Measurements from ENCODE around the gene CDC42EP3.

CDC42EP3 gene

DNA sequence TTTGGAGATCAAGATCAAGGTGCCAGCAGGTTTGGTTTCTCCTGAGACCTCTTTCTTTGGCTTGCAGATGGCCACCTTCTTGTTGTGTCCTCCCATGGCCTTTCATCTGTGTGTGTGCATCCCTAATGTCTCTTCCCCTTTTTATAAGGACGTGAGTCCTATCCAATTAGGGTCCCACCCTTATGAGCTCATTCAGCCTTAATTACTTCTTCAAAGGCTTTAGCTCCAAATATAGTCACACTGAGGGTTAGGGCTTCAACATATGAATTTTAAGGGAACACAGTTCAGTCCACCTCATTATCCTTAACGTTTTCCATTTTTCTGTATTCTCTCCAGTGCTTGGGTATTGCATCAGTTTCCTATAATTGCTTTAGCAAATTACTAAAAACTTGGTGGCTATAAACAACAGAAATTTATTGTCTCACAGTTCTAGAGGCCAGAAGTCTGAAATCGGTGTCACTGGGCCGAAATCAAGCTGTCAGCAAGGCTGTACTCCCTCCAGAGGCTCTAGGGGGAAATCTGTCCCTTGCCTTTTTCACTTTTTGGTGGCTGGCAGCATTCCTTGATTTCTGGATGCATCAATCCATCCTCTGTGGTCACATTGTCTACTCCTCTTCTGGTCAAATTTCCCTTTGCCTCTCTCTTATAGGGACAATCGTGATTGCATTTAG, 34.1 kb downstream of the CDC42EP3 start:
- in situ Hi-C loops (cut with MboI; ENCODE audit: low sequenced_read_pairs), result no loop called here

DNA sequence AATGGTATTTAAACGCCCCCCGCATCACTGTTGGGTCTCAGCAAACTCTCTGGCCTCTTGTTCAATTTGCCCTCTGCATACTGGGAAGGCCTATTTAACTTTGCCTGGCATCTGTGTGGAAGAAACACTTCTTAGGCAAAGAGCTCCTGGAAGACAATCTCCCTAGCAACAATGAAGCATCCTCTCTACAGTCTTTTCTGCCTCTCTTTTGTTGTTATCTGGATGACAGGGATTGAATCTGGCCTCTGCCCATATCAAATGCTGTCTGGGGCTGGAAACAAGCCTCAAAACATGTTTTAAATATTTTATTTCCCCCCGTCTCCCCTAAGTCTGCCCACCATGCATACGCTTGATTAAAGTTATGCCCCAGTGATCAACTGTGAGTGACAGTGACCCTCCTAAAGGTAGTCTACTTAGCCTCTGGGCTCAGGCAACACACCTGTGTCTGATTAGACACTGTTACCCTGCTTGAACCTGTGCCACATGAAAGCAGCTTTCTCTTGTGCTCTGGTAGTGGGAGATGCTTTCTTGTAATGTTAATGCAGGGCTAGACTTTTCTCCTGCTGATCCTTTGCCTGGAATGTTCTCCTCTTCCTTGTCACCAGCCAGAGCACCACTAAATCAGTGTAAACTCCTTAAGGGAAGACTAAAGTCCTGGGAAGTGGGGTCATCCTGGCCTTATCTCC, 34.9 kb downstream of the CDC42EP3 start:
- in situ Hi-C loops (cut with MboI; ENCODE audit: low sequenced_read_pairs), result no loop called here

DNA sequence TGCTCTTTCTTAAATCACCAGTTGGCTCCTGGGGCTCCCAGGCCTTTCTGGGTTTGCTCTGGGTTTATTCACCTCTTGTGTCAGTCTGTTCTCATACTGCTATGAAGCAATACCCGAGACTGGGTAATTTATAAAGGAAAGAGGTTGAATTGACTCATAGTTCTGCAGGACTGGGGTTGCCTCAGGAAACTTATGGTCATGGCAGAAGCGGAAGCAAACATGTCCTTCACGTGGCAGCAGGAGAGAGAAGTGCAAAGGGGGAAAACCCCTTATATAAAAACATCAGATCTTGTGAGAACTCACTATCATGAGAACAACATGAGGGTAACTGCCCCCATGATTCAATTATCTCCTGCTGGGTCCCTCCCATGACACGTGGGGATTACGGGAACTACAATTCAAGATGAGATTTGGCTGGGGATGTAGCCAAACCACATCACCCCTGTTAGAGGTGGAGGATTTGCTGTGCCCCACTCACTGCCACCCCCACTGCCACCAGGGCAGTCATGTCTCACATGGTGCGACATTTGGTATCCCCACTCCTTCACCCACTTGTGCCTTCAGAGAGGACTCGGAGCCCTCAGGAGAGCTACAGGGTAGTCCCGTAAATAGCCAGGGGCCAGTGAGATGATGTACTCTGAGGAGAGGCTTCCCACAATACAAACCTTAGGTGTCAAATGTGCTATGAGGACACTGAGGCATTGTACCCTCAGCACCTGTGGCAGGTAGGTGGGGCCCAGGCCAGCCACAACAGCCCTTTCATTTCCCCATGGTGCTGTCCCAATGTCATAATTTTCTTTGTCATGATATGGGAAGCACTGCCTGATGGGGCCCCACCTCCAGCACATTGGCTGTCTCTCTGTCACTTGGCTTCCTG, 35.7 kb downstream of the CDC42EP3 start:
- in situ Hi-C loops (cut with MboI; ENCODE audit: low sequenced_read_pairs), result no loop called here

DNA sequence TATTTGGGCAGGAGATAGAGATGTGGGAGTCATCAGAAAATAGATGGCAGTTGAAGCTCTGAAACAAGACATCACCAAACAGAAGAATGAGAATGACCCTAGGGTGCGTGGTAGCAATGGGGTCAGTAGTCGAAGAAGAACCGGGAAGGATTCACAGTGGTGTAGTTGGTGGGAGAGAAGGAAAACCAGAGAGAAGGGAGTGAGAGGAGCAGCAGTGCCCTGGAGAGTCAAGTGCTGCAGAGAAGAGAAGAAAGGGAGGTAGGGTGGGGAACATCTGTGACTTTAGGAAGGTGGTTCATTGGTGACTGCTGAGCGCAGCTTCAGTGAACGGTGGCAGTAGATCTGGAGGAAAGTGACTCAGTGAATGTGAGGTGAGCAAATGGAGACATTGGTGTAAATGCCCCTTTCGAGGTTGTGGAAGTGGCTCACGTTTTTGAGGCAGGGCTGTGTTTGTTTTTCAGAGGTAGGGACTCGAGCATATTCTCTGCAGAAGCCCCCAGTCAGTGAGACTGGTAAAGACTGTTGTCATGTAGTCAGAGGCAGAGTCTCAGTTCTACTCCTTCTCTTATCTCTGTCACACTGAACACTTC, 36.4 kb downstream of the CDC42EP3 start:
- in situ Hi-C loops (cut with MboI; ENCODE audit: low sequenced_read_pairs), result no loop called here

DNA sequence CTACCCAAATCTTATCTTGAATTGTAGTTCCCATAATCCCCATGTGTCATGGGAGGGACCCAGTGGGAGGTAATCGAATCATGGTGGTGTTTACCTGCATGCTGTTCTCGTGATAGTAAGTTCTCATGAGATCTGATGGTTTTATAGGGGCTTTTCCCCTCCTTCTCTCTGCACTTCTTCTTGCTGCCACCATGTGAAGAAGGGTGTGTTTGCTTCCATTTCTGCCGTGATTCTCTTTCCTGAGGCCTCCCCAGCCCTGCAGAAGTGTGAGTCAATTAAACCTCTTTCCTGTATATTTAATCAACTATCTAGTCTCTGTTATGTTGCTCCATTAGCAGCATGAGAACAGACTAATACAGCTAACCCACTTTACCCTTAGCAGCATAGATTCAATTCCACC, 37.6 kb downstream of the CDC42EP3 start:
- in situ Hi-C loops (cut with MboI; ENCODE audit: low sequenced_read_pairs), result no loop called here

DNA sequence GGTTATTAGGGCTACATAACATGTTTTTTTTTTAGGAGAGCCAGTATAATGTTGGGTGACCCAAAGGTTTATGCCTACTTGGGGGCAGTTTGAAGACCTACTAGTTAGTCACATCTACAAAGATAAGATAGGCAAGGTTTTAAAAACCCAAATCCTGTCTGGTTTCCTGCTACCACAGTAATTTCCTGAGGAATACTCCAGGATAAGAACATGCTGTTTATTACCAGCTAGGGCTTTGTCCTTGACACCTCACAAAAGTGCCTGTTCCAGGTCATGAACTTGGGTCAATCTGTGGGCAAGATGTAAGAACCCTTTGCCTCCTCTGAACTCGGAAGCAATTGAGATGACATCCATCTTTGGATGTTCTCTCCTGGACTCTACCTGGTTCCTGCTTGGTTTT, 38.2 kb downstream of the CDC42EP3 start:
- in situ Hi-C loops (cut with MboI; ENCODE audit: low sequenced_read_pairs), result no loop called here

DNA sequence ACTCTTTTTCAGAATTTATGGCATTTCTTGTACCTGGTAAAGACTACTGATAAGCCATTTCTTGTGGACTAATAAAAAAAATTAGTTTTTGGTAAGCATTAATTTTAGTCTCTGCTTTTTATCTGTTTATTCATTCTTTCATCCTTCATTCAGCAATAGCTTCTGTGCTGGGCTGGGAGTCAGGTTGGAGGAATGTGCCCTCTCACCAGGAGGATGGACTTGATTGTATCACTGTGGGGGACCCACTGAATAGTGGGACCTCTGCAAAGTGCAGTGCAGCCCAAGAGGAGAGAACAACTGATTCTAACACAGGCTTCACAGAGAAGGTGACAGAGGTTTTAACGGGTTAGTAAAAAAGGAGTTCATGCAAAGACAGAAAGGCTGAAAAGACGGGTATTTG, 39.1 kb downstream of the CDC42EP3 start:
- in situ Hi-C loops (cut with MboI; ENCODE audit: low sequenced_read_pairs), result no loop called here

DNA sequence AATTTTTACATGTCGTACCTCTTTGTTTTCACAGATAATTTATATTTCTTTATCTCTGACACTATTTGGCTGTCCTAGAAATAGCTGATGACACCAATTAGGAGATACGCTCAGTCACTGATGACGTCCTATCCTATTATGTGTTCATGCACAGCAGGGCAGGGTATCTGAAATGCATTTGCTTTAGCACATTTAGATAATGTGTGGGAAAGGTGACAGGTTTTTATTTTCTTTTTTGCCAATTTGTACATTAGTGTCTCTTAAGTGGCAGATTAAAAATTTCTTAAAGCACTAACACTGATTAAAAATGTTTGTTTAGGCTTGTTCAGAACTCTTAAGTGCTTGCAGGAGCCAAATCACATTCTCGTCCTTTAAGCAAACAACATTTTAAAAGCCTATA, 39.7 kb downstream of the CDC42EP3 start:
- in situ Hi-C loops (cut with MboI; ENCODE audit: low sequenced_read_pairs), result no loop called here

DNA sequence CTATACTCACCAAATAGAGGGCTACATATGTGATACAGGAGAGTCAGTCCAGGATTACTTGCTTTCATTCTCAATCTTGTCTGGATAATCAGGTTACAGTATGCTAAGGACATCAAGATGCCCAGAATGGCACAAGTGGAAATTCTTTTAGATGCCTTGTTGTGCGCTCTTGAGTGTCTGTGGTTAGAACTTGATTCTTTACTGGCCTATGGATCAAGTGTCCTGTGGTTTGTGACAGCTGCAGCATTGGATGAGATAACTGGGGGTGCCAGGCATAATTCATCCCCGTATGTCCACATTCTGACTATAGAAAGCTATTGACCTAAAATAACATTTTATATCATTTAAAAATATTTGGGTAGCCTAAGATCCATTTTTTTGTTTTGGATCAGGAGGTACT, 40.1 kb downstream of the CDC42EP3 start:
- in situ Hi-C loops (cut with MboI; ENCODE audit: low sequenced_read_pairs), result no loop called here

DNA sequence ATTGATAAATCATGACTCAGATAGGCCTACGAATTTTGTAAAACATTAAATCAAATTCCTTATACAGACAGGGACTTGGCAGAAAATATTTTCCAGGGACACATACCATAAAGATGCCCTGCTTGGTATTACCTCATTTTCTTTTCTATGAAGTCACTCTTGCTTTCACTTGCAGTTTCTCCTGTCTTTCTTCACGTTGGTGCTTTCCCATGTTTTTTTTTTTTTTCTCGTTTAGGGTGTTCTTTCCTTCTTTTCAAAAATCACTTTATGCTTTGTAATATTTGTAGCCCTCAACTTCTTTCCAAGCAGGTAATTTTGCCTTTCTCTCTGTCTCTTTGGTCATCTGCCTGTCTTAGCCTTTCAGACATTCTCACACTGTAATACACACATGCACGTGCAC, 40.7 kb downstream of the CDC42EP3 start:
- in situ Hi-C loops (cut with MboI; ENCODE audit: low sequenced_read_pairs), result no loop called here

DNA sequence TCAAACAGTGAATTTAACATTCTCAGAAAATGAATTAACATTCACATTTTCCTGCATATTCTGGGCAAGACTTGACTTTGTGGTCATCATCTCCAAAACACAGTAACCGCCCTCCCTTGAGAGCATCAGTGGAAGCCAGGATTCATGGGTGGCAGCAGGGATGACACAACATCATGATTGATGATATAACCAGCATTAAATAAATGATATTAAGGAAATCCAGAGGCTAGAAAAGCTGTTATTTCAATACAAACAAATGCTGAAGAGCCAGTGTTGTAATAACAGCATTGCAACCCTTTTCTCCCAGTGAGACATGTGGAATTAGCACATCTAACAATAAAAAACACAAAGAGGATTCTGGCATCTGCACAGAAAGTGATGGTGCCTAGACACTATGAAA, 41.1 kb downstream of the CDC42EP3 start:
- in situ Hi-C loops (cut with MboI; ENCODE audit: low sequenced_read_pairs), result no loop called here

DNA sequence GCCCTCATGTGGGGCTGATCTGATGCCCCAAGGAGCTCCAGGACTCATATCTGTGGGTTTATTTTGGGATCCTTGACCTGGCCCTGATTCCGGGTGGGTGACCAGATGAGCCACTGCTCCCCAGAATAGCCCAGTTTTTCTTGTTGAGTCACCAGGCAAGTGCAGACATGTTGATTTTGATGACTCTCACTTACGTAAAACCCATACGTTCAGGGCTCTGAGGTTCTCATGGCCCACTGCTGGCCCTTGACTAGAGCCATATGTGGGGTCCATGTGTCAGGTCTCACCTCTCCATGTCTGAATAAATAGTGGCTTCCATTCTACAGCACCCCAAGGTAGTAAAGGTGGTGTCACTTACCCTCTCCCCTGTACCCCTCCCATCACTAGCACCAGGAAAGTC, 41.9 kb downstream of the CDC42EP3 start:
- in situ Hi-C loops (cut with MboI; ENCODE audit: low sequenced_read_pairs), result no loop called here

DNA sequence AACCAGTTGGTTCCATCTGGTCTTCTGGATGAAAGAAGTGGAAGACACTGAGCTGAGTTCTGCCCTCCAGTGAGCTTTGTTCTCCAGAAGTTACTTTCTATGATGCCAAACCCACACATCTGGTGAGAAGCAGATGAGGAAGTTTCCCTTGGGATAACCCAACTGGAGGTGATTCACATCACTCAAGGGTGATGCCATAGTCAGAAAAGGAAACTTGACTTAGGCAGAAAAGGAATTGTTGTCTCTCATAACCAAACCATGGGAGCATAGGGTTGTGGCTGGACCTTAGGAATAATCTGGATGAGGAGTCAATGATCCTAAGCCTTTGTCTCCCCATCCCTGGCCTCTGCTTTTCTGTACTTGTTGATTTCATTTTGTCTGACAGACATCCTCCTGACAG, 43.7 kb downstream of the CDC42EP3 start:
- in situ Hi-C loops (cut with MboI; ENCODE audit: low sequenced_read_pairs), result no loop called here

DNA sequence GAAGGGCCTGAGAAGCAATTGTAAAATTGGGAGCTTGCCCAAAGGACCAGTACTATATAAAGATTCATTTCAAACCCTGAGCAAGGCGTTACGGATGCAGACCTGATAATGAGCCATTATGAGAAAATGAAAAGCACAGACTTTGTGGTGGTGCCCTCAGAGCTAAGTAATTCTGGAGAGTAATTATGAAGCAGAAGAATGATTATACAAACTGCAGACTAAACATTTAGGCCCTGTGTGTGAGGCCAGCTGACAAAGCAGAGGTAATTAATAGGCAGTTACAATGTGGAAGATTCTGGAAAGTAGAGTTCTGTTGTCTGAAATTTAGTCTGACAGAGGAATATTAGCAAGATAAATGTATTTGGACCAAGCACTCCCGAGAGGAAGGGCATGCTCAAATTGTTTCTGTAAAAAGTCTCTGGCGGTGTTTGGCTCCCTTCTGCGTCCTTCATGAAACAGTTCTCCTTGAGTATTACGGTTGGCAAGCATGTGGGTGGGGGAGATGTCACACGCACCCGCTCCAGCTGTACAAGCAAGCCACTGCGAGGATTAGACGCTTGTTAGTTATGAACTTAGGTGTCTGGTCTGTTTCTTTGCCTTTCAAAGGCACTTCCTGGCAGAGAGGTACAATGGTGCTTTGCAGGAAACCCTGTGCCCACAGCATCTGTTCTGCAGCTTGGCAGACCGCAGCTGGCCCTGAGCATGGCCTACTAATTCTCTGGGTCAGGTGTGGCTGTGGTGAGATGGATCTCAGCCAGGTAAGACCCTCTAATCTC, 45.5 kb downstream of the CDC42EP3 start:
- in situ Hi-C loops (cut with MboI; ENCODE audit: low sequenced_read_pairs), result no loop called here

DNA sequence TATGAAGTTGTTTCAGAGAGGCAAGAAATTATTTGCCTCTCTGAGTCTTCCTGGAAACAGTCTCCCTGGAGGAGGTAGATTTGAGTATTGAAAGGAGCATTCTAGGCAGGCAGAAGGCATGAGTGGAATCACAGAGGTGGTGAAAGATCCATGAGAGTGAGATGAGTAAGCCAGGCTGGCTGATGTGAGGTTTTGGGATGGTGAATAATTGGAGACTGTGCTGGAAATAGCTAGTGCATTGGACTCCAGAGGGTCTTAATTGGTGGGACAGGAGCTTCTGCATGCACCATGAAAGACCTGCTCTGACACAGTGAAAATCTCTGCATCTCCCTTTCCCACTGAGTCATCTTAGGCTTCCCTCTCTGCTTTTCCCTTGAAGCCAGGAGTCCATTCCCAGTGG, 46.3 kb downstream of the CDC42EP3 start:
- in situ Hi-C loops (cut with MboI; ENCODE audit: low sequenced_read_pairs), result no loop called here

DNA sequence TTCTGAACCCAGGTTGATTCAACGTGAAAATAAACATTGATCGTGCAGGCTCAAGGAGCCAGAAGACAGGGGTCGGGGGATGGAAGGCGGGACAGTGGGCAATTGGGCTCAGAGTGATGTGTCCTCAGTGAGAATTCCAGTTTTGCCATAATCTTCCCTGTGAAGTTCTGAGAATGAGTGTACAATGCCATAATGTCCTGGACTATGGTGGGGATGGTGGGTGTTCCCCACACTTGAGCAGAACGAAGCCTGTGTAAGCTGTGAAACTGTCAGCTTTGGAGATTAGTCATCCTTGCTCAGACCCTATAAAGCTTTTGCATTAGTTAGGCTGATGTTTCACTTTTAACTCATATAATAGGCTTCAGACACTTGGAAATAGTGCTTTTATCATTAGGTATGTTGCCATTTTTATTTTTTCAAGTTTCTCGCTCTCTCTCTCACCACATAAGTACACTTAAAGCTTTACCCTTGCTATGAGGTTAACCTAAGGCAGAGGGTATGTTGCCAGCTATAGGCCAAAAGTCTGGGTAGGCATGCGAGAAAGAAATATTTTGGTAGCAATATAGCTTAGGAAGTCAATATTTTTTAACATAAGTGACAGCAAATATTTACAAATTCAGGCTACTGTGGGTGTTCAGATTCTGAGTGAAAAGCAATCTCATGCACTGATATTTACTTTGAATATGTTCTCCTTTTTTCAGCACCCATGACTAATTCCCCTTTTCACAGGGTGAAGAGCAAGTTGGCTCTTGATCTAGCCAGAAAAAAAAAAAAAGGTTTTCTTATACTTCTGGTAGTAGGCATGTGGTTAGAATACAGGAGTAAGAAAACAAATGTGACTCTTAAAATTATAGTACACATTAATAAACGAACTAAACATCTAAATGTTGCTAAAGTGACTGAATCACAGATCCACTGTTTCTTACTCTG, 47.2 kb downstream of the CDC42EP3 start:
- in situ Hi-C loops (cut with MboI; ENCODE audit: low sequenced_read_pairs), result no loop called here

DNA sequence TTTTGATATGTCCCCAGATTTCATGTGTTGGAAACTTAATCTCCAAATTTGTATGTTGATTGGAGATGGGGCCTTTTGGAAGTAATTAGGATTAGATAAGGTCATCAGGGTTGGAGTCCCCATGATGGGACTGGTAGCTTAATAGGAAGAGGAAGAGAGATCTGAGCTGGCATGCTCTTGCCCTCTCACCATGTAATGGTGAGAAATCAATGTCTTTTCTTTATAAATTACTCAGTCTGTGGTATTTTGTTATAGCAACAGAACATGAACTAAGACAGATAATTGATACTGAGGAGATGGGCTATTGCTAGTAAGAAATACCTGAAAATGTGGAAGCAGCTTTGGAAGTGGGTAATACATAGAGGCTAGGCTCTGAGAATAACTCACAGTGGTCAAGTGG, 48.0 kb downstream of the CDC42EP3 start:
- in situ Hi-C loops (cut with MboI; ENCODE audit: low sequenced_read_pairs), result no loop called here

DNA sequence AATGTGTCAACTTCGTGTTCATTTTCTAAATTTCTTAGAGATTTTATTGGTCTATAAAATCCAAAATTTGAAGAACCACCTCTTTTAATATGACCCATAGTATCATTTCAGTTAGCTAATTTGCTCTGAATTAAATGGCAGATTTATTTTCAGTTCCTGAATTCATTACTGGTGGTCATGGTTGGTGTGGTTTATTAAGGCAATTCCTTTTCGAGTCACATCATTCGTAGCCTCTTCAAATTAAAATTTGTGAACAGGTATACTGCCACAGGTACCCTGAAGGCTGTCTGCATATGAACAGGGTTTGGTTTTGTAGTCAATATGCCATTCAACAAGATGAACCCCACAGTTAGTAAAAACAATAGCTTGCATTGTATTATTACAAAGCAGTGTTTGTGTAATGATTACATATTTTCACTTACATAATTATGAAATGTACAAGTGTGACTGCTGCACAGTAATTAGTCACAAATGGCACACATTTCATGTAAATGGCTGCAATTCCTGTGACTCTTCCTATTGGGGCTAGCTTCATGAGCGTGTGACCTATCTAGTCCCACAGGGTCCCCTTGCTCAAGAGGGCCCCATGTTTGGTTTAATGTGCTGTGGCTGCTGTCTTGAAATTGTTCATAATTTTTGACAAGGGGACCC, 48.9 kb downstream of the CDC42EP3 start:
- in situ Hi-C loops (cut with MboI; ENCODE audit: low sequenced_read_pairs), result no loop called here

DNA sequence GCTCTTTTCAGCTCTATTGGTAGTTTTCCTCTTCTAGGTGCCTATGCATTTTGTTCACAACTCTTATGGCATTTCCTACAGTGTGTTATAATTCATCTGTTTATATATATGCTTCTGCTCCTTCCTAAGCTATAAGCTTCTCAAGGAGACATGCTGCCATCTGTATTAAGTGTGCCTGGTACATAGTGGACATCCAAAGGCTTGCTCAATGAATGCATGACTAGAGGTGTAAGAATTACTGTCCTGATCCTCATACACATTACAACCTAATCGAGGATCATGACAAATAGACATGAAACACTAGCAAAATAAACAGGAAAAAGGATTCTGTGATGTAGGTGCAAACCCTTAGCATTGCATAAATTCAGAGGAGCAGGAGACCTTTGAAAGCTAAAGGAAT, 50.2 kb downstream of the CDC42EP3 start:
- in situ Hi-C loops (cut with MboI; ENCODE audit: low sequenced_read_pairs), result no loop called here

All from HL-60/S4 treated with retinoic acid at 250 ng/mL for 4 days and 3 days (cell line).